B cell (primary cell): Measurements from ENCODE around the gene C20orf173. TPM values are rescaled to one million over a fixed set of nuclear protein-coding genes. Genes with fewer than 3 reads are reported as not detected.

Source experiments
- ATAC-seq: fragments of 200-7000 bp; cut with Tn5 transposase; one replicate; pipeline ENCODE4 v1.10.0; 2021; ENCODE audit warnings: low read depth, mild to moderate bottlenecking, moderate number of reproducible peaks, moderate library complexity
- CTCF ChIA-PET: fragments of 350-600 bp; sonication (Branson Sonifier 250); formaldehyde crosslinking; loops from one replicate; lab custom pipeline; 2021; ENCODE audit warnings: antibody characterized with exemption, inconsistent platforms; lab: Charles Lee
- POLR2A ChIA-PET: fragments of 350-600 bp; sonication (Branson Sonifier 250); formaldehyde crosslinking; loops from one replicate; lab custom pipeline; 2021; ENCODE audit warnings: antibody characterized with exemption; lab: Charles Lee
- DNase-seq: peaks from one replicate; pipeline ENCODE4 v3.0.0; 2013
- H2AFZ ChIP-seq: 2 replicates; pipeline ENCODE4 v1.6.1; 2012; ENCODE audit warnings: mild to moderate bottlenecking, low read depth, low read length; ENCODE audit not compliant: insufficient read depth, poor library complexity, severe bottlenecking
- H3K27ac ChIP-seq, 2 donors: 1 replicate in 1 of 2; 2 replicates in 1 of 2; pipeline ENCODE4 v1.5.1; 2012 to 2013; ENCODE audit warnings: low read length in 2 of 2, mild to moderate bottlenecking in 2 of 2, moderate library complexity in 1 of 2
- H3K27me3 ChIP-seq, 4 experiments: fragments of 200-600 bp in 1 of 4; sonication (generic) in 1 of 4; replicated peaks in 1 of 4; 1 replicate in 2 of 4; 2 replicates in 2 of 4; pipeline versions ENCODE4 v1.6.1 to v1.7.0; 2013 to 2016; ENCODE audit warnings: low read length in 3 of 4, mild to moderate bottlenecking in 2 of 4, mixed read lengths in 1 of 4, moderate library complexity in 1 of 4; ENCODE audit not compliant: insufficient read depth in 4 of 4, control insufficient read depth in 3 of 4; ENCODE audit errors: control extremely low read depth in 1 of 4
- H3K36me3 ChIP-seq, 2 experiments: replicated peaks in 1 of 2; 1 replicate in 1 of 2; 2 replicates in 1 of 2; pipeline versions ENCODE4 v1.6.1 to v1.7.1; 2013; ENCODE audit warnings: low read length in 1 of 2; ENCODE audit not compliant: insufficient read depth in 2 of 2, control insufficient read depth in 1 of 2; ENCODE audit errors: control extremely low read depth in 1 of 2, extremely low read depth in 1 of 2
- H3K4me1 ChIP-seq, 2 donors: fragments of 200-600 bp in 1 of 2; sonication (generic) in 1 of 2; 1 replicate in 1 of 2; 2 replicates in 1 of 2; pipeline versions ENCODE4 v1.5.1 to v1.6.1; 2013 to 2017; ENCODE audit warnings: low read length in 2 of 2; ENCODE audit not compliant: control insufficient read depth in 2 of 2, insufficient read depth in 2 of 2
- H3K4me2 ChIP-seq: replicated peaks from 2 replicates; pipeline ENCODE3; 2012; ENCODE audit warnings: mild to moderate bottlenecking, low read depth, low read length; ENCODE audit not compliant: poor library complexity, severe bottlenecking
- H3K4me3 ChIP-seq, 5 experiments: fragments of 200-600 bp in 1 of 5; sonication (generic) in 1 of 5; 1 replicate in 3 of 5; 2 replicates in 2 of 5; pipeline versions ENCODE4 v1.5.1 to v1.7.0; 2011 to 2016; ENCODE audit warnings: low read length in 4 of 5, mild to moderate bottlenecking in 4 of 5, low read depth in 2 of 5, control low read depth in 1 of 5, moderate library complexity in 1 of 5; ENCODE audit not compliant: insufficient read depth in 1 of 5; ENCODE audit errors: control extremely low read depth in 1 of 5, extremely low read depth in 1 of 5
- H3K79me2 ChIP-seq: fragments of 200-600 bp; sonication (generic); one replicate; pipeline ENCODE4 v1.6.0; 2016; ENCODE audit warnings: low read length; ENCODE audit not compliant: control insufficient read depth, insufficient read depth
- H3K9ac ChIP-seq: fragments of 200-600 bp; sonication (generic); 2 replicates; pipeline ENCODE4 v1.6.1; 2017; ENCODE audit warnings: mild to moderate bottlenecking, low read length, moderate library complexity
- H3K9me3 ChIP-seq, 3 donors: one replicate each; pipeline versions ENCODE4 v1.6.1 to v1.7.1; 2013; ENCODE audit warnings: low read length in 2 of 3; ENCODE audit not compliant: control insufficient read depth in 2 of 3, insufficient read depth in 1 of 3; ENCODE audit errors: control extremely low read depth in 1 of 3
- H4K20me1 ChIP-seq: 2 replicates; pipeline ENCODE4 v1.6.0; 2012; ENCODE audit warnings: mild to moderate bottlenecking, low read length; ENCODE audit not compliant: insufficient read depth, control insufficient read depth, poor library complexity, severe bottlenecking
- H3K27ac Mint-ChIP-seq: one replicate; pipeline ENCODE4 v1.8.0; 2021; ENCODE audit warnings: mixed read lengths
- H3K27me3 Mint-ChIP-seq: one replicate; pipeline ENCODE4 v1.8.0; 2021; ENCODE audit warnings: mixed read lengths
- H3K4me1 Mint-ChIP-seq: one replicate; pipeline ENCODE4 v1.8.0; 2021; ENCODE audit warnings: mixed read lengths
- H3K4me3 Mint-ChIP-seq: one replicate; pipeline ENCODE4 v1.8.0; 2021; ENCODE audit warnings: mixed read lengths
- H3K9me3 Mint-ChIP-seq: one replicate; pipeline ENCODE4 v1.8.0; 2022; ENCODE audit warnings: mixed read lengths; ENCODE audit not compliant: insufficient read depth
- EZH2 ChIP-seq: IDR thresholded peaks from 2 replicates; pipeline ENCODE4 v1.6.1; 2012; ENCODE audit warnings: borderline replicate concordance, low read depth, mild to moderate bottlenecking, moderate library complexity, low read length; ENCODE audit not compliant: insufficient read depth, poor library complexity, severe bottlenecking
- WGBS: methylation state at CpG from one replicate; pipeline ENCODE4 v1.1.5; 2013; ENCODE audit warnings: missing lambda C conversion rate; ENCODE audit not compliant: insufficient coverage; 5-methylcytosine and 5-hydroxymethylcytosine counted together
- intact Hi-C: fragments of 100-400 bp; cut with micrococcal nuclease; formaldehyde crosslinking; loops from one replicate; pipeline ENCODE4 v1.10.0; 2022
- polyA plus RNA-seq: library from polyadenylated mRNA; depleted of rRNA; stranded (reverse); fragments of >200 nt; gene quantifications from 2 replicates; pipeline ENCODE4 v1.2.3, GENCODE V29; 2012
- total RNA-seq, 2 donors: library from RNA; stranded (reverse); fragments of 120-200 nt in 1 of 2; gene quantifications; 1 replicate in 1 of 2; 2 replicates in 1 of 2; pipeline versions ENCODE4 v1.2.3 to v1.2.4, GENCODE V29; 2013 to 2022
- TF ChIP-seq, protein P1 (sequence below): fragments of 200-600 bp; IDR thresholded peaks from one replicate; pipeline ENCODE4 v1.8.0; 2022; ENCODE audit warnings: antibody characterized with exemption, mild to moderate bottlenecking

Gene C20orf173
- total and polyA plus RNA-seq, 2 donors (not counting 1 experiment from before 2014, with no cell fraction given), result not detected

DNA sequence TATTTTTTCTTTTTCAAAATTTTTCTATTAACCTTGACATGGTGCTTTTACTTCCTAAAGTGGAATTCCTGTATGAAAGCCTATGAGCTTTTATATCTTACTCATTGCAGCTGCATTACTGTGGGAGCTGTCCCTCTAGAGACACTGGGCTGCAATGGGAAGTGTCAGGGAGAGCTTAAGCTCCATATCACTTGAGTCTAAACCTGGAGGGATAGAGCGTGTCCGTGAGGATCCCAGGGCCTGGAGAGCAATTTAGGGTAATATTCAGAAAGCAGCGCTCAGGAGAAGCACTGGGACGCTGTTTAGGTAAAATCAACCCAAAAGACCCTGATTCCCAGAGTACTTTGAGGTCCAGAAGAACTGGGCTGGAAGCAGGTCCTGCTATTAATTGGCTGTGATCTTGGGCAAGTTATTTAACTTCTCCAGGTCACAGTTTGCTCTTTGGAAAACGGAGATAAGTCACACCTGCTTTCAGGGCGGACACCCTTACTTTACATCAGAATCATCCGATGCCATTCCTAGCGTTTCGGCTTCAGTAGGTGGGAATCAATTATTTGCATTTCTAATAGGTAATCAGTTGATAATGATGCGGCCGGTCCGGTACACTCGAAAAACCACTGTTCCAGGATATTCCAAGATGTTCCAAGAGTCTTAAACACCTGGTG lies 11.8 kb upstream of the C20orf173 start:
- no peaks in the 10 kb centered on the region for H3K79me2 ChIP-seq
- POLR2A ChIA-PET, result interaction anchor here (0.7 to 1.4 kb wide), 3 partner anchors 75 to 201 kb away, joined by 4 read pairs; partner anchors contain the start of genes RBM39 and SPAG4
- peak overlapping the region; percentile 88 for H2AFZ ChIP-seq
- WGBS, result 56% methylated on average over 7 of the region's 13 CpGs
- H3K9me3 Mint-ChIP-seq, result no peaks in the 10 kb centered on the region
- DNase-seq (no peak), ATAC-seq (no peak)
- no peak for TF ChIP-seq EZH2
- TF ChIP-seq, protein P1, sequence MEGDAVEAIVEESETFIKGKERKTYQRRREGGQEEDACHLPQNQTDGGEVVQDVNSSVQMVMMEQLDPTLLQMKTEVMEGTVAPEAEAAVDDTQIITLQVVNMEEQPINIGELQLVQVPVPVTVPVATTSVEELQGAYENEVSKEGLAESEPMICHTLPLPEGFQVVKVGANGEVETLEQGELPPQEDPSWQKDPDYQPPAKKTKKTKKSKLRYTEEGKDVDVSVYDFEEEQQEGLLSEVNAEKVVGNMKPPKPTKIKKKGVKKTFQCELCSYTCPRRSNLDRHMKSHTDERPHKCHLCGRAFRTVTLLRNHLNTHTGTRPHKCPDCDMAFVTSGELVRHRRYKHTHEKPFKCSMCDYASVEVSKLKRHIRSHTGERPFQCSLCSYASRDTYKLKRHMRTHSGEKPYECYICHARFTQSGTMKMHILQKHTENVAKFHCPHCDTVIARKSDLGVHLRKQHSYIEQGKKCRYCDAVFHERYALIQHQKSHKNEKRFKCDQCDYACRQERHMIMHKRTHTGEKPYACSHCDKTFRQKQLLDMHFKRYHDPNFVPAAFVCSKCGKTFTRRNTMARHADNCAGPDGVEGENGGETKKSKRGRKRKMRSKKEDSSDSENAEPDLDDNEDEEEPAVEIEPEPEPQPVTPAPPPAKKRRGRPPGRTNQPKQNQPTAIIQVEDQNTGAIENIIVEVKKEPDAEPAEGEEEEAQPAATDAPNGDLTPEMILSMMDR, result no peak
- peak overlapping the region; percentile 95 for H3K9ac ChIP-seq
- peak overlapping the region; percentile 94 for H3K4me3 Mint-ChIP-seq
- intact Hi-C loops, result loop anchor here (1.0 to 5.0 kb wide), 8 partner anchors 39 to 1549 kb away; partner anchors contain the start of genes AHCY, EDEM2, EIF6 and PHF20
- H3K36me3 ChIP-seq, result peaks cover 0 to 12% of the 10 kb centered on the region in 2 experiments
- no peaks in the 10 kb centered on the region for H3K9me3 ChIP-seq
- CTCF ChIA-PET, result interaction anchor here (0.7 to 2.2 kb wide), 6 partner anchors 39 to 413 kb away, joined by 3 to 7 read pairs (median 5); partner anchors contain the start of gene SCAND1
- H3K27ac Mint-ChIP-seq, result peak overlapping the region; percentile 94
- H4K20me1 ChIP-seq, result no peaks in the 10 kb centered on the region
- H3K4me2 ChIP-seq, result peak overlapping the region; percentile 97
- no peaks in the 10 kb centered on the region for H3K27me3 ChIP-seq
- H3K4me3 ChIP-seq, result peak overlapping the region; percentile 51 to 94 (median 87)
- H3K4me1 ChIP-seq, result peaks cover 9 to 18% of the 10 kb centered on the region in 2 donors
- no peak overlapping the region for H3K27ac ChIP-seq
- no peaks in the 10 kb centered on the region for H3K27me3 Mint-ChIP-seq
- H3K4me1 Mint-ChIP-seq, result peaks cover 26% of the 10 kb centered on the region

DNA sequence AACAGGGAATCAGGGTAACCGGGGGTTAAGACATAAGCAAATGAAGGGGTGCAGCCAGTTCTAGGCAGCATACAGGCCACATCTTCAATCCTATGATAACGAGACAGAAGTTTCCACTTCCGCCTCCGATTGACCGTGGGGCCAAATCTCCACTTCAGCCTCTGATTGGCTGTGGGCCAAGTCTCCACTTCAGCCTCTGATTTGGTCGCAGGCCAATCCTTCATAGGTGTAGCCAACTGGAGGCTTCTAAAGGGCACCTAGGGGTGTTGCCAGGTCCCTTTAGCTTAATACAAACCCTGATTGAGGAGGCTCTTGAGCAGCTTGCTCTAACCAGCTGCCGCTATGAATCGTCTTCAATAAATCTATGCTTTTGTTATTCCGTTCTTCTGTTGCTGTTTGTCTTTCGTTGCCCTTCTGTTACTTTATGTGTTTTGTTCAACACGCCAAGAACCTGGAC lies 10.3 kb upstream of the C20orf173 start:
- no peaks in the 10 kb centered on the region for H3K9me3 Mint-ChIP-seq
- Histone ChIP-seq H3K4me3 (no peak overlapping the region), H3K27me3 (no peaks in the 10 kb centered on the region), H3K9ac (no peak overlapping the region), H4K20me1 (no peaks in the 10 kb centered on the region), H3K4me1 (peaks cover 9 to 18% of the 10 kb centered on the region in 2 donors), H3K27ac (no peak overlapping the region), H2AFZ (peak overlapping the region; percentile 49), H3K4me2 (peak overlapping the region; percentile 32), H3K36me3 (peaks cover 0 to 9% of the 10 kb centered on the region in 2 experiments), H3K79me2 (no peaks in the 10 kb centered on the region), H3K9me3 (no peaks in the 10 kb centered on the region)
- ChIA-PET CTCF (interaction anchor here (0.6 to 1.3 kb wide), 2 partner anchors 67 to 75 kb away, joined by 3 read pairs; no protein-coding TSS in a partner anchor), POLR2A (no interaction called here)
- TF ChIP-seq EZH2, result no peak
- TF ChIP-seq, protein P1, result no peak
- ATAC-seq (peak; percentile 60), DNase-seq (peak; percentile 79)
- peak overlapping the region; percentile 69 for H3K27ac Mint-ChIP-seq
- intact Hi-C loops, result loop anchor here (2.0 to 5.0 kb wide), 7 partner anchors 49 to 1547 kb away; partner anchors contain the start of genes AHCY, EDEM2, EIF6 and PHF20
- WGBS, result 66% methylated on average over 11 of the region's 11 CpGs
- peak overlapping the region; percentile 61 for H3K4me3 Mint-ChIP-seq
- no peaks in the 10 kb centered on the region for H3K27me3 Mint-ChIP-seq
- H3K4me1 Mint-ChIP-seq, result peaks cover 26% of the 10 kb centered on the region
